Measurements from ENCODE around the gene SIRPG. TPM values are rescaled to one million over a fixed set of nuclear protein-coding genes. Genes with fewer than 3 reads are reported as not detected.
"Not testable (repeated sequence)": the region's sequence is repeated elsewhere in the genome, so short reads cannot be mapped to it uniquely, and the experiment has no call there.

SIRPG gene
- polyA plus RNA-seq, 3 donors, result 0.15 to 0.52 (median 0.51) TPM

DNA sequence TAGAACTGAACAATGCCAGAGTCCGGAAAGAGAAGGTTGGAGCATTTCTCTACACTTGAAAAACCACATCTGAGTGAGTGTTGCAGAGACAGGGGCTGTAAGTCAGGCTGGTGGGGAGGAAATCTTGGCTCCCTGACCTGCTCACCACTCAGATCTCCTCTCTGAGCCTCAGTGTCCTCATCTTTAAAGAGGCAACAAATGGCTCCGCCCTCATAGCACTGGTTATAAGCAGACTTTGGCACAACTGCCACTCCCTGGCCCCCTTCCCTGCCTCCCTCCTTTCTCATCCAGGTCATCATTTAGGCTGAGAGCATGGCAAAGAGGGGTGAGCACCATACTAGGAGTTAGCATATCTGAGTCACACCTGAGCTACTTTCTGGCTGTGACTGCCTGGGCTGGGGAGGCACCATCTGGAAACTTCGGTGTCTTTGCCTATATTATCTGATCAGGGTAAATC is 10.6 kb downstream of the SIRPG start:
- H3K4me2 ChIP-seq (replicated peaks; ENCODE audit: extremely low read depth, low read length, poor library complexity, severe bottlenecking), result no peak overlapping the region
- peaks cover 9 to 10% of the 10 kb centered on the region in 2 donors for H3K4me1 ChIP-seq (ENCODE audit: control insufficient read depth in 1 of 2, insufficient read depth in 2 of 2, low read length in 2 of 2)
- Mint-ChIP-seq H3K4me3 (no peak overlapping the region), H3K36me3 (no peaks in the 10 kb centered on the region), H3K27me3 (ENCODE audit: low read depth in 3 of 3) (peaks cover 2 to 12% (median 5%) of the 10 kb centered on the region in 3 donors), H3K4me1 (peaks cover 15% of the 10 kb centered on the region), H3K27ac (no peak overlapping the region), H3K9me3 (peaks cover 0 to 3% (median 0%) of the 10 kb centered on the region in 7 donors)
- no peaks in the 10 kb centered on the region for H3K36me3 ChIP-seq (replicated peaks in 1 of 2; ENCODE audit: control insufficient read depth in 1 of 2, insufficient read depth in 2 of 2, low read length in 2 of 2)
- no peaks in the 10 kb centered on the region for H3K27me3 ChIP-seq (ENCODE audit: control insufficient read depth in 2 of 2, insufficient read depth in 2 of 2, low read length in 2 of 2)
- no peak overlapping the region for H3K27ac ChIP-seq (ENCODE audit: low read depth in 1 of 2, low read length in 2 of 2)
- TF ChIP-seq, protein P1, sequence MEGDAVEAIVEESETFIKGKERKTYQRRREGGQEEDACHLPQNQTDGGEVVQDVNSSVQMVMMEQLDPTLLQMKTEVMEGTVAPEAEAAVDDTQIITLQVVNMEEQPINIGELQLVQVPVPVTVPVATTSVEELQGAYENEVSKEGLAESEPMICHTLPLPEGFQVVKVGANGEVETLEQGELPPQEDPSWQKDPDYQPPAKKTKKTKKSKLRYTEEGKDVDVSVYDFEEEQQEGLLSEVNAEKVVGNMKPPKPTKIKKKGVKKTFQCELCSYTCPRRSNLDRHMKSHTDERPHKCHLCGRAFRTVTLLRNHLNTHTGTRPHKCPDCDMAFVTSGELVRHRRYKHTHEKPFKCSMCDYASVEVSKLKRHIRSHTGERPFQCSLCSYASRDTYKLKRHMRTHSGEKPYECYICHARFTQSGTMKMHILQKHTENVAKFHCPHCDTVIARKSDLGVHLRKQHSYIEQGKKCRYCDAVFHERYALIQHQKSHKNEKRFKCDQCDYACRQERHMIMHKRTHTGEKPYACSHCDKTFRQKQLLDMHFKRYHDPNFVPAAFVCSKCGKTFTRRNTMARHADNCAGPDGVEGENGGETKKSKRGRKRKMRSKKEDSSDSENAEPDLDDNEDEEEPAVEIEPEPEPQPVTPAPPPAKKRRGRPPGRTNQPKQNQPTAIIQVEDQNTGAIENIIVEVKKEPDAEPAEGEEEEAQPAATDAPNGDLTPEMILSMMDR (IDR thresholded peaks at IDR 0.05), result no peak
- no peak for DNase-seq
- H2AFZ ChIP-seq (ENCODE audit: insufficient read depth, low read depth, low read length, poor library complexity, severe bottlenecking), result no peak overlapping the region
- 100% methylated on average over 1 of the region's 3 CpGs for WGBS (ENCODE audit: insufficient coverage)
- no peaks in the 10 kb centered on the region for H4K20me1 ChIP-seq (ENCODE audit: insufficient read depth, low read length)
- intact Hi-C loops (cut with micrococcal nuclease), result no loop called here
- H3K4me3 ChIP-seq (replicated peaks in 1 of 3; ENCODE audit: low read depth in 2 of 3, low read length in 3 of 3), result no peak overlapping the region
- H3K79me2 ChIP-seq (ENCODE audit: insufficient read depth, low read length), result no peaks in the 10 kb centered on the region
- no peaks in the 10 kb centered on the region for H3K9me3 ChIP-seq (replicated peaks in 1 of 2; ENCODE audit: control insufficient read depth in 1 of 2, insufficient read depth in 1 of 2, low read length in 2 of 2)
- H3K9ac ChIP-seq (ENCODE audit: insufficient read depth, low read length, poor library complexity, severe bottlenecking), result no peak overlapping the region

DNA sequence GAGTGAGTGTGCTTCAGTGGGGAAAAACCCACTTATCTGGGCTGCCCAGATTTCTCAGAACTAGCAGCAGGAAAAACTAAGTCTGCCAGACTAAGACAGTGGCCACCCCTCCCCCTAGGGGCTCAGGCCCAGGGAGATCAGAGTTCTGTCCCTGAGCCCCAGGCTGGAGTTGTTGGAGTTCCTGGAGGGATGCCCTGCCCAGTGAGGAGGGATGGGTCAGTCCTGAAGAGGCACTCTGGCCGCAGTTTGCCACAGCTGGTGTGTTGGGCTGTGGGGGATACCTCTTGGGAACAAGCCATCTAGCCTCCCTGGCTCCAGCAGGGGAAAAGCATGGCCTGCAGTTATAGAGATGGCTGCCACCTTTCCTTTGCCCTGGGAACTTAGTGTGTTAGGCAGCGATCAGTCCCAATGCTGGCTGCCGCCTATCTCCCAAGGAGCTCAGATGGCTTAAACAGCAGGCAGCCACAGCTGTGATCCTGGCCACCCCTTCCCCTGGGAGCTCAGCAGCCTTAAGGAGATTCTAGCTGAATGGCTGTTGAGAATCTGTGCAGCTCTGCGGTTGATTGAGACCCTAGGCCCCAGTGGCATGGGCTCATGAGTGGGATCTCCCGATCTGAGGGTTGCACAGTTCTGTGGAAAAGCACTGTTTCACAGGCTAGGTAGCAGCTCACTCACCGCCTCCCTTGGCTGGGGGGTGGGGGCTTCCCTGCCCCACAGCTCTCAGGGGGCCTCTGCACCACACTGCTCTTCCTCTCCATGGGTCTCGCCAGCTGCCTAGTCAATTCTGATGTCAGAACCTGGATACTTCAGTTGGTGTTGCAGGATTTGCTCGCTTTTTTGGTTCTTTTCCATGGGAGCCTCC is 13.2 kb downstream of the SIRPG start:
- H3K9ac ChIP-seq (ENCODE audit: insufficient read depth, low read length, poor library complexity, severe bottlenecking), result no peak overlapping the region
- no peaks in the 10 kb centered on the region for H3K9me3 ChIP-seq (replicated peaks in 1 of 2; ENCODE audit: control insufficient read depth in 1 of 2, insufficient read depth in 1 of 2, low read length in 2 of 2)
- no peak overlapping the region for H2AFZ ChIP-seq (ENCODE audit: insufficient read depth, low read depth, low read length, poor library complexity, severe bottlenecking)
- no peaks in the 10 kb centered on the region for H3K4me1 ChIP-seq (ENCODE audit: control insufficient read depth in 1 of 2, insufficient read depth in 2 of 2, low read length in 2 of 2)
- peaks cover 0 to 8% (median 0%) of the 10 kb centered on the region in 7 donors for H3K9me3 Mint-ChIP-seq
- H3K36me3 Mint-ChIP-seq, result no peaks in the 10 kb centered on the region
- peaks cover 11% of the 10 kb centered on the region for H3K4me1 Mint-ChIP-seq
- H3K27me3 Mint-ChIP-seq (ENCODE audit: low read depth in 3 of 3), result peaks cover 0 to 11% (median 5%) of the 10 kb centered on the region in 3 donors
- H3K4me2 ChIP-seq (replicated peaks; ENCODE audit: extremely low read depth, low read length, poor library complexity, severe bottlenecking), result no peak overlapping the region
- H3K27ac ChIP-seq (ENCODE audit: low read depth in 1 of 2, low read length in 2 of 2), result no peak overlapping the region
- no peaks in the 10 kb centered on the region for H3K36me3 ChIP-seq (replicated peaks in 1 of 2; ENCODE audit: control insufficient read depth in 1 of 2, insufficient read depth in 2 of 2, low read length in 2 of 2)
- no peaks in the 10 kb centered on the region for H3K79me2 ChIP-seq (ENCODE audit: insufficient read depth, low read length)
- H3K27me3 ChIP-seq (ENCODE audit: control insufficient read depth in 2 of 2, insufficient read depth in 2 of 2, low read length in 2 of 2), result no peaks in the 10 kb centered on the region
- no peak overlapping the region for H3K4me3 Mint-ChIP-seq
- H3K4me3 ChIP-seq (replicated peaks in 1 of 3; ENCODE audit: low read depth in 2 of 3, low read length in 3 of 3), result no peak overlapping the region
- intact Hi-C loops (cut with micrococcal nuclease), result no loop called here
- no peaks in the 10 kb centered on the region for H4K20me1 ChIP-seq (ENCODE audit: insufficient read depth, low read length)
- DNase-seq, result no peak
- H3K27ac Mint-ChIP-seq, result no peak overlapping the region
- TF ChIP-seq, protein P1 (IDR thresholded peaks at IDR 0.05), result no peak
- WGBS (ENCODE audit: insufficient coverage), result 100% methylated on average over 5 of the region's 8 CpGs

DNA sequence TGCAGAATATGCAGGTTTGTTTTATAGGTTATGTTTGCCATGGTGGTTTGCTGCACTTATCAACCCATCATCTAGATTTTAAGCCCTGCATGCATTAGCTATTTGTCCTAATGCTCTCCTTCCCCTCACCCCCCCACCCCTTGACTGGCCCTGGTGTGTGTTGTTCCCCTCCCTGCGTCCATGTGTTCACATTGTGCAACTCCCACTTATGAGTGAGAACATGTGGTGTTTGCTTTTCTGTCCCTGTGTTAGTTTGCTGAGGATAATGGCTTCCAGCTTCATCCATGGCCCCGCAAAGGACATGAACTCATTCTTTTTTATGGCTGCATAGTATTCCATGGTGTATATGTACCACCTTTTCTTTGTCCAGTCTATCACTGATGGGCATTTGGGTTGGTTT is 18.9 kb downstream of the SIRPG start:
- H3K27ac ChIP-seq (ENCODE audit: low read depth in 1 of 2, low read length in 2 of 2); H3K36me3 ChIP-seq (replicated peaks in 1 of 2; ENCODE audit: control insufficient read depth in 1 of 2, insufficient read depth in 2 of 2, low read length in 2 of 2); H3K27me3 ChIP-seq (ENCODE audit: control insufficient read depth in 2 of 2, insufficient read depth in 2 of 2, low read length in 2 of 2); H2AFZ ChIP-seq (ENCODE audit: insufficient read depth, low read depth, low read length, poor library complexity, severe bottlenecking); H3K4me3 ChIP-seq (replicated peaks in 1 of 3; ENCODE audit: low read depth in 2 of 3, low read length in 3 of 3); H3K27me3 Mint-ChIP-seq (ENCODE audit: low read depth in 3 of 3); H3K9me3 ChIP-seq (replicated peaks in 1 of 2; ENCODE audit: control insufficient read depth in 1 of 2, insufficient read depth in 1 of 2, low read length in 2 of 2); H3K9me3 Mint-ChIP-seq; H4K20me1 ChIP-seq (ENCODE audit: insufficient read depth, low read length); H3K9ac ChIP-seq (ENCODE audit: insufficient read depth, low read length, poor library complexity, severe bottlenecking); H3K79me2 ChIP-seq (ENCODE audit: insufficient read depth, low read length); intact Hi-C loops (cut with micrococcal nuclease); H3K4me3 Mint-ChIP-seq; H3K4me2 ChIP-seq (replicated peaks; ENCODE audit: extremely low read depth, low read length, poor library complexity, severe bottlenecking); H3K4me1 ChIP-seq (ENCODE audit: control insufficient read depth in 1 of 2, insufficient read depth in 2 of 2, low read length in 2 of 2); H3K36me3 Mint-ChIP-seq: not testable (repeated sequence)
- WGBS (ENCODE audit: insufficient coverage), result no CpG with 5 or more reads among the region's 2 CpGs
- Mint-ChIP-seq H3K27ac (peak overlapping the region in 1 of 7 donors; percentile 81), H3K4me1 (peaks cover 24% of the 10 kb centered on the region)
- peak in 1 of 3 donors; percentile 32 for DNase-seq
